GM08714 (cell line): Measurements from ENCODE around the gene MTSS2.

Experiments
- H3K4me3 ChIP-seq: fragments of 200-500 bp; sonication (Bioruptor generic); 2 replicates; pipeline ENCODE4 v1.5.1; 2014; ENCODE audit warnings: mild to moderate bottlenecking, low read length, inconsistent platforms
- ZNF274 ChIP-seq: IDR thresholded peaks from 2 replicates; pipeline ENCODE4 v1.6.1; 2012; ENCODE audit warnings: mild to moderate bottlenecking, low read depth, low read length

Gene MTSS2

GRCh38 chr16:70723740-70724145, 37.9 kb upstream of the MTSS2 start:
- no peak overlapping the region for H3K4me3 ChIP-seq
- TF ChIP-seq ZNF274, result no peak

GRCh38 chr16:70721202-70721963, 35.5 kb upstream of the MTSS2 start:
- H3K4me3 ChIP-seq, result no peak overlapping the region
- TF ChIP-seq ZNF274, result no peak

GRCh38 chr16:70720425-70721201, 34.8 kb upstream of the MTSS2 start:
- no peak for TF ChIP-seq ZNF274

GRCh38 chr16:70717065-70717464, 31.2 kb upstream of the MTSS2 start:
- no peak for TF ChIP-seq ZNF274
- no peak overlapping the region for H3K4me3 ChIP-seq

More at GRCh38 chr16:70720425-70721201, 34.8 kb upstream of the MTSS2 start:
- no peak overlapping the region for H3K4me3 ChIP-seq

GRCh38 chr16:70715860-70716357, 30.1 kb upstream of the MTSS2 start:
- H3K4me3 ChIP-seq, result no peak overlapping the region
- TF ChIP-seq ZNF274, result no peak

GRCh38 chr16:70715055-70715858, 29.4 kb upstream of the MTSS2 start:
- no peak overlapping the region for H3K4me3 ChIP-seq
- no peak for TF ChIP-seq ZNF274

GRCh38 chr16:70714581-70715054, 28.8 kb upstream of the MTSS2 start:
- TF ChIP-seq ZNF274, result no peak
- no peak overlapping the region for H3K4me3 ChIP-seq

- H3K4me3 ChIP-seq, result no peak overlapping the region
- TF ChIP-seq ZNF274, result no peak
These were observed 28.0 kb upstream of the MTSS2 start for GRCh38 chr16:70713824-70714223.

- TF ChIP-seq ZNF274, result no peak
- H3K4me3 ChIP-seq, result no peak overlapping the region
These were observed 27.5 kb upstream of the MTSS2 start for GRCh38 chr16:70713342-70713741.

- TF ChIP-seq ZNF274, result no peak
- no peak overlapping the region for H3K4me3 ChIP-seq
These were observed 27.1 kb upstream of the MTSS2 start for GRCh38 chr16:70712942-70713341.

- no peak for TF ChIP-seq ZNF274
- no peak overlapping the region for H3K4me3 ChIP-seq
These were observed 26.5 kb upstream of the MTSS2 start for GRCh38 chr16:70712359-70712758.

- no peak overlapping the region for H3K4me3 ChIP-seq
- no peak for TF ChIP-seq ZNF274
These were observed 25.6 kb upstream of the MTSS2 start for GRCh38 chr16:70711211-70712031.
